Stimulated activated CD8-positive, alpha-beta memory T cell treated with anti-CD3 and anti-CD28 coated beads, Interleukin-12 subunit alpha, Interleukin-12 subunit beta, amount 100 ng/mL, for 1 hour (primary cell): Measurements from ENCODE around the gene PIM1.
A peak's percentile ranks its signal among the peaks of the same experiment; 100 is the strongest.
"Not testable (repeated sequence)": the region's sequence is repeated elsewhere in the genome, so short reads cannot be mapped to it uniquely, and the experiment has no call there.

ENCODE experiments used
- DNase-seq: peaks from one replicate; pipeline ENCODE4 v3.0.0-alpha.2; 2020; ENCODE audit warnings: low read depth

PIM1 gene

GRCh38 chr6:37171201-37171969 lies 1.4 kb downstream of the PIM1 start:
- DNase-seq = no peak

GRCh38 chr6:37171970-37172812 lies 2.2 kb downstream of the PIM1 start:
- peak; percentile 90 for DNase-seq

- DNase-seq = no peak
Measured at GRCh38 chr6:37172912-37173492, 3.0 kb downstream of the PIM1 start.

GRCh38 chr6:37173493-37174195 lies 3.7 kb downstream of the PIM1 start:
- DNase-seq = no peak

- no peak for DNase-seq
Measured at GRCh38 chr6:37174196-37174514, 4.2 kb downstream of the PIM1 start.

- no peak for DNase-seq
Measured at GRCh38 chr6:37174515-37175331, 4.8 kb downstream of the PIM1 start.

GRCh38 chr6:37175332-37176267 lies 5.6 kb downstream of the PIM1 start:
- DNase-seq = no peak

- no peak for DNase-seq
Measured at GRCh38 chr6:37176268-37177076, 6.5 kb downstream of the PIM1 start.

- no peak for DNase-seq
Measured at GRCh38 chr6:37177077-37177934, 7.4 kb downstream of the PIM1 start.

GRCh38 chr6:37177935-37178517 lies 8.1 kb downstream of the PIM1 start:
- DNase-seq = no peak

GRCh38 chr6:37180075-37180474 lies 10.1 kb downstream of the PIM1 start:
- no peak for DNase-seq

- DNase-seq = not testable (repeated sequence)
Measured at GRCh38 chr6:37180610-37181009, 10.7 kb downstream of the PIM1 start.

GRCh38 chr6:37182736-37183590 lies 13.0 kb downstream of the PIM1 start:
- no peak for DNase-seq

- not testable (repeated sequence) for DNase-seq
Measured at GRCh38 chr6:37185949-37186720, 16.2 kb downstream of the PIM1 start.

GRCh38 chr6:37187321-37188022 lies 17.5 kb downstream of the PIM1 start:
- DNase-seq = no peak
